Keratinocyte (primary cell): ENCODE results near the gene TPD52L2. TPM values are rescaled to one million over a fixed set of nuclear protein-coding genes. Genes with fewer than 3 reads are reported as not detected.

Experiments used
- DNase-seq: peaks from one replicate; pipeline ENCODE4 v3.0.0-alpha.2; 2011; ENCODE audit warnings: low read depth, missing footprints, low spot score
- FAIRE-seq: peaks from 2 replicates; lab custom pipeline; 2011; peaks lifted over from hg19 to GRCh38; lab: Jason Lieb, UNC
- H2AFZ ChIP-seq: 2 replicates; pipeline ENCODE4 v1.6.0; 2012; ENCODE audit warnings: low read length, control low read depth, inconsistent platforms; ENCODE audit not compliant: control insufficient read depth
- H3K27ac ChIP-seq: 2 replicates; pipeline ENCODE4 v1.5.1; 2011; ENCODE audit warnings: low read length; ENCODE audit not compliant: control insufficient read depth, insufficient read depth
- H3K27me3 ChIP-seq: 3 replicates; pipeline ENCODE4 v1.6.0; 2011; ENCODE audit warnings: low read length; ENCODE audit not compliant: control insufficient read depth, insufficient read depth; ENCODE audit errors: extremely low read depth
- H3K36me3 ChIP-seq, 2 experiments: 2 replicates in 1 of 2; 3 replicates in 1 of 2; pipeline ENCODE4 v1.5.1; 2011; ENCODE audit warnings: low read length in 2 of 2, mild to moderate bottlenecking in 1 of 2; ENCODE audit not compliant: control insufficient read depth in 2 of 2, insufficient read depth in 2 of 2; ENCODE audit errors: extremely low read depth in 1 of 2
- H3K4me1 ChIP-seq: 3 replicates; pipeline ENCODE4 v1.5.1; 2011; ENCODE audit warnings: low read length; ENCODE audit not compliant: control insufficient read depth, insufficient read depth; ENCODE audit errors: extremely low read depth
- H3K4me2 ChIP-seq: 3 replicates; pipeline ENCODE4 v1.6.0; 2011; ENCODE audit warnings: low read depth, low read length; ENCODE audit not compliant: control insufficient read depth, insufficient read depth; ENCODE audit errors: extremely low read depth
- H3K4me3 ChIP-seq, 3 experiments: fragments of 200-600 bp in 1 of 3; sonication (generic) in 1 of 3; 2 replicates in 2 of 3; 3 replicates in 1 of 3; pipeline ENCODE4 v1.5.1; 2011 to 2016; ENCODE audit warnings: low read length in 3 of 3, mild to moderate bottlenecking in 3 of 3, control low read depth in 2 of 3, inconsistent platforms in 1 of 3, low read depth in 1 of 3, mixed read lengths in 1 of 3, mixed run types in 1 of 3, moderate library complexity in 1 of 3; ENCODE audit not compliant: control insufficient read depth in 2 of 3, insufficient read depth in 2 of 3; ENCODE audit errors: extremely low read depth in 1 of 3
- H3K79me2 ChIP-seq: 2 replicates; pipeline ENCODE4 v1.6.0; 2012; ENCODE audit warnings: low read length; ENCODE audit not compliant: control insufficient read depth, insufficient read depth
- H3K9ac ChIP-seq: 3 replicates; pipeline ENCODE4 v1.6.0; 2011; ENCODE audit warnings: low read length; ENCODE audit not compliant: control insufficient read depth, insufficient read depth; ENCODE audit errors: extremely low read depth
- H3K9me1 ChIP-seq: 3 replicates; pipeline ENCODE4 v1.6.0; 2011; ENCODE audit warnings: low read length; ENCODE audit not compliant: control insufficient read depth, insufficient read depth; ENCODE audit errors: extremely low read depth
- H3K9me3 ChIP-seq: 2 replicates; pipeline ENCODE4 v1.5.1; 2012; ENCODE audit warnings: low read depth, low read length; ENCODE audit not compliant: control insufficient read depth
- H4K20me1 ChIP-seq: 3 replicates; pipeline ENCODE4 v1.6.0; 2011; ENCODE audit warnings: low read length; ENCODE audit not compliant: control insufficient read depth, insufficient read depth; ENCODE audit errors: extremely low read depth
- CTCF ChIP-seq, 3 experiments: IDR thresholded peaks in 1 of 3; conservative IDR thresholded peaks in 1 of 3; optimal IDR thresholded peaks in 1 of 3; 2 replicates in 2 of 3; 3 replicates in 1 of 3; pipeline versions ENCODE3 to v1.5.1; 2011; ENCODE audit warnings: low read length in 3 of 3, mild to moderate bottlenecking in 3 of 3, moderate library complexity in 2 of 3, control low read depth in 1 of 3, inconsistent platforms in 1 of 3; ENCODE audit not compliant: insufficient read depth in 2 of 3; ENCODE audit errors: extremely low read depth in 1 of 3
- EZH2 ChIP-seq: IDR thresholded peaks from one replicate; pipeline ENCODE4 v1.6.1; 2012; ENCODE audit warnings: inconsistent platforms, mild to moderate bottlenecking, low read length, moderate library complexity
- dilution Hi-C: fragments of 300-500 bp; cut with MboI; formaldehyde crosslinking; loops from one replicate; pipeline ENCODE4 v1.7.0; 2020; ENCODE audit warnings: low sequenced_read_pairs; ENCODE audit not compliant: extremely low pct_ligation_motif_present
- polyA plus RNA-seq, 5 experiments: library from polyadenylated mRNA; depleted of rRNA in 3 of 5; stranded (reverse) in 3 of 5; stranded (forward) in 1 of 5; unstranded in 1 of 5; fragments of >200 nt; gene quantifications; 1 replicate in 1 of 5; 2 replicates in 3 of 5; 3 replicates in 1 of 5; pipeline versions ENCODE4 v1.2.1 to v1.2.3, GENCODE V29; 2011 to 2012; ENCODE audit warnings: missing spikeins in 2 of 5, low read depth in 1 of 5, low replicate concordance in 1 of 5

Gene TPD52L2
- polyA plus RNA-seq, 1 donor (not counting 4 experiments of a cell fraction or from before 2014, with no cell fraction given): 177 TPM

GRCh38 chr20:63932606-63933160 is 67.6 kb downstream of the TPD52L2 start:
- no peaks in the 10 kb centered on the region for H3K9me1 ChIP-seq
- H3K79me2 ChIP-seq: peaks cover 59% of the 10 kb centered on the region
- H4K20me1 ChIP-seq: peaks cover 15% of the 10 kb centered on the region
- H2AFZ ChIP-seq: no peak overlapping the region
- no peak overlapping the region for H3K4me3 ChIP-seq
- no peak overlapping the region for H3K9ac ChIP-seq
- dilution Hi-C loops: no loop called here
- FAIRE-seq (no peak), DNase-seq (no peak)
- no peak overlapping the region for H3K27ac ChIP-seq
- TF ChIP-seq CTCF (optimal IDR thresholded peaks at IDR 0.05 in 1 of 3, IDR thresholded peaks at IDR 0.05 in 1 of 3, conservative IDR thresholded peaks at IDR 0.05 in 1 of 3; ENCODE audit: extremely low read depth in 1 of 3, insufficient read depth in 2 of 3, low read length in 3 of 3) (no peak), EZH2 (no peak)
- no peaks in the 10 kb centered on the region for H3K4me1 ChIP-seq
- no peak overlapping the region for H3K4me2 ChIP-seq
- no peaks in the 10 kb centered on the region for H3K9me3 ChIP-seq
- H3K27me3 ChIP-seq: no peaks in the 10 kb centered on the region
- H3K36me3 ChIP-seq: peaks cover 55 to 62% of the 10 kb centered on the region in 2 experiments

- FAIRE-seq: no peak
- no peak for DNase-seq
- Histone ChIP-seq H3K4me3 (no peak overlapping the region), H3K79me2 (peaks cover 58% of the 10 kb centered on the region), H2AFZ (no peak overlapping the region), H3K4me1 (no peaks in the 10 kb centered on the region), H3K9me3 (no peaks in the 10 kb centered on the region), H3K9ac (no peak overlapping the region), H3K27me3 (no peaks in the 10 kb centered on the region), H3K9me1 (no peaks in the 10 kb centered on the region), H3K4me2 (no peak overlapping the region), H3K36me3 (peaks cover 50 to 55% of the 10 kb centered on the region in 2 experiments), H3K27ac (no peak overlapping the region), H4K20me1 (peaks cover 15% of the 10 kb centered on the region)
- dilution Hi-C loops: no loop called here
- TF ChIP-seq CTCF (optimal IDR thresholded peaks at IDR 0.05 in 1 of 3, IDR thresholded peaks at IDR 0.05 in 1 of 3, conservative IDR thresholded peaks at IDR 0.05 in 1 of 3; ENCODE audit: extremely low read depth in 1 of 3, insufficient read depth in 2 of 3, low read length in 3 of 3) (no peak), EZH2 (no peak)
Observed at GRCh38 chr20:63933646-63934045, 68.6 kb downstream of the TPD52L2 start.
